ENCODE results near the gene ANAPC10.

Gene ANAPC10

DNA sequence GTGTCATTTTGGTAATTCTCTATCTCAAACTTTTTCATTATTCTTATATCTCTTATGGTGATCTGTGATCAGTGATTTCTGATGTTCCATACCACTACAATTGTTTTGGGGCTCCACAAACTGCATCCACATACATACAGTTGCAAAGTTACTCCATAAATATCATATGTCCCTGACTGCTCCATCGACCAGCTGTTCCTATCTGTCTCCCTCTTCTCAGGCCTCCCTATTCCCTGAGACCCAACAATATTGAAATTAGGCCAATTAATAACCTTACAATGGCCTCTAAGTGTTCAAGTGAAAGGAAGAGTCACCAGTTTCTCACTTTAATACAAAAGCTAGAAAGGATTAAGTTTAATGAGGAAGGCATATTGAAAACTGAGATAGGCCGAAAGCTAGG, 108.7 kb downstream of the ANAPC10 start:
- no peak for TF ChIP-seq REST (IDR thresholded peaks at IDR 0.05; ENCODE audit: insufficient read depth in 1 of 2, low read depth in 2 of 2, low read length in 2 of 2)
- TF ChIP-seq POLR2AphosphoS5 (IDR thresholded peaks at IDR 0.05; ENCODE audit: low read depth, low read length): no peak
- no peak for TF ChIP-seq SIN3A (IDR thresholded peaks at IDR 0.05; ENCODE audit: borderline replicate concordance, insufficient read depth, low read length)
- no peak for TF ChIP-seq FOXP2 (optimal IDR thresholded peaks at IDR 0.05; ENCODE audit: borderline replicate concordance, extremely low read depth, extremely low read length, insufficient read depth)
- TF ChIP-seq TAF1 (IDR thresholded peaks at IDR 0.05; ENCODE audit: borderline replicate concordance, insufficient read depth, low read length): no peak

- TF ChIP-seq FOXP2 (optimal IDR thresholded peaks at IDR 0.05; ENCODE audit: borderline replicate concordance, extremely low read depth, extremely low read length, insufficient read depth) (no peak), REST (IDR thresholded peaks at IDR 0.05; ENCODE audit: insufficient read depth in 1 of 2, low read depth in 2 of 2, low read length in 2 of 2) (no peak), TAF1 (IDR thresholded peaks at IDR 0.05; ENCODE audit: borderline replicate concordance, insufficient read depth, low read length) (no peak), POLR2AphosphoS5 (IDR thresholded peaks at IDR 0.05; ENCODE audit: low read depth, low read length) (no peak), SIN3A (IDR thresholded peaks at IDR 0.05; ENCODE audit: borderline replicate concordance, insufficient read depth, low read length) (no peak)
These were observed 112.5 kb downstream of the ANAPC10 start for GRCh38 chr4:144985531-144985930.

GRCh38 chr4:144985014-144985413, 113.0 kb downstream of the ANAPC10 start:
- no peak for TF ChIP-seq REST (IDR thresholded peaks at IDR 0.05; ENCODE audit: insufficient read depth in 1 of 2, low read depth in 2 of 2, low read length in 2 of 2)
- no peak for TF ChIP-seq TAF1 (IDR thresholded peaks at IDR 0.05; ENCODE audit: borderline replicate concordance, insufficient read depth, low read length)
- TF ChIP-seq POLR2AphosphoS5 (IDR thresholded peaks at IDR 0.05; ENCODE audit: low read depth, low read length): no peak
- TF ChIP-seq SIN3A (IDR thresholded peaks at IDR 0.05; ENCODE audit: borderline replicate concordance, insufficient read depth, low read length): no peak
- no peak for TF ChIP-seq FOXP2 (optimal IDR thresholded peaks at IDR 0.05; ENCODE audit: borderline replicate concordance, extremely low read depth, extremely low read length, insufficient read depth)

- TF ChIP-seq POLR2AphosphoS5 (IDR thresholded peaks at IDR 0.05; ENCODE audit: low read depth, low read length) (no peak), REST (IDR thresholded peaks at IDR 0.05; ENCODE audit: insufficient read depth in 1 of 2, low read depth in 2 of 2, low read length in 2 of 2) (no peak), SIN3A (IDR thresholded peaks at IDR 0.05; ENCODE audit: borderline replicate concordance, insufficient read depth, low read length) (no peak), TAF1 (IDR thresholded peaks at IDR 0.05; ENCODE audit: borderline replicate concordance, insufficient read depth, low read length) (no peak), FOXP2 (optimal IDR thresholded peaks at IDR 0.05; ENCODE audit: borderline replicate concordance, extremely low read depth, extremely low read length, insufficient read depth) (no peak)
These were observed 113.8 kb downstream of the ANAPC10 start for GRCh38 chr4:144984241-144984640.

DNA sequence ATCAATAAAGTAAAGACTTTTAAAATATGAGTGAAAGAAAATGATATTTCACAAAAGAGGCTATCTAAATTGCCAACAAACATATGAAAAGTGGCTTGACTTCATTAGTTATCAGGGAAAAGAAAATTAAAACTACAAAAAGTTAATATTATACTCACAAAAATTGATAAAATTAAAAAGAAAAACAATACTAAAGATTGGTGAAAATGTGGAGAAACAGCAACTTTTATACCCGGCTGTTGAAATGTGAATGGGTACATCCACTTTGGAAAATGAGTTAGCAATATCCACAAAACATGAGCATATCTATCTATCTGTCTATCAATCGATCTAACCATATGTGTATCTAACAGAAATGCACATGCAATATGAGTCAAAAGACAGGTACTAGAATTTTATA, 122.3 kb downstream of the ANAPC10 start:
- TF ChIP-seq FOXP2 (optimal IDR thresholded peaks at IDR 0.05; ENCODE audit: borderline replicate concordance, extremely low read depth, extremely low read length, insufficient read depth) (no peak), TAF1 (IDR thresholded peaks at IDR 0.05; ENCODE audit: borderline replicate concordance, insufficient read depth, low read length) (no peak), SIN3A (IDR thresholded peaks at IDR 0.05; ENCODE audit: borderline replicate concordance, insufficient read depth, low read length) (no peak), POLR2AphosphoS5 (IDR thresholded peaks at IDR 0.05; ENCODE audit: low read depth, low read length) (no peak), REST (IDR thresholded peaks at IDR 0.05; ENCODE audit: insufficient read depth in 1 of 2, low read depth in 2 of 2, low read length in 2 of 2) (no peak)
